Glutamatergic neuron (in vitro differentiated cells): Measurements from ENCODE around the gene CZIB. TPM values are rescaled to one million over a fixed set of nuclear protein-coding genes. Genes with fewer than 3 reads are reported as not detected.
"Not testable (repeated sequence)": the region's sequence is repeated elsewhere in the genome, so short reads cannot be mapped to it uniquely, and the experiment has no call there.

Experiments
- DNase-seq: peaks from one replicate; pipeline ENCODE4 v3.0.0; 2022
- H3K27ac Mint-ChIP-seq: one replicate; pipeline ENCODE4 v1.8.0; 2020; ENCODE audit warnings: mild to moderate bottlenecking, mixed read lengths, inconsistent platforms; ENCODE audit not compliant: unreplicated experiment
- H3K27me3 Mint-ChIP-seq: one replicate; pipeline ENCODE4 v1.8.0; 2020; ENCODE audit warnings: mild to moderate bottlenecking, moderate library complexity, mixed read lengths, inconsistent platforms; ENCODE audit not compliant: unreplicated experiment
- H3K36me3 Mint-ChIP-seq: one replicate; pipeline ENCODE4 v1.8.0; 2020; ENCODE audit warnings: mild to moderate bottlenecking, mixed read lengths, inconsistent platforms; ENCODE audit not compliant: unreplicated experiment
- H3K4me1 Mint-ChIP-seq: one replicate; pipeline ENCODE4 v1.8.0; 2020; ENCODE audit warnings: mild to moderate bottlenecking, low read depth, mixed read lengths, inconsistent platforms; ENCODE audit not compliant: unreplicated experiment
- H3K4me3 Mint-ChIP-seq: one replicate; pipeline ENCODE4 v1.8.0; 2020; ENCODE audit warnings: mild to moderate bottlenecking, mixed read lengths, inconsistent platforms; ENCODE audit not compliant: unreplicated experiment
- H3K9me3 Mint-ChIP-seq: one replicate; pipeline ENCODE4 v1.8.0; 2020; ENCODE audit warnings: mild to moderate bottlenecking, moderate library complexity, mixed read lengths, inconsistent platforms; ENCODE audit not compliant: unreplicated experiment
- CTCF ChIP-seq: fragments of 200-600 bp; sonication (generic); IDR thresholded peaks from one replicate; pipeline ENCODE4 v1.5.0; 2021; ENCODE audit not compliant: partially characterized antibody, unreplicated experiment
- total RNA-seq: library from RNA; stranded (reverse); fragmentation: NEBNext Ultra II Directional; extraction: Animal tissue kit (Norgen Biotek cat#: 25700); gene quantifications from one replicate; pipeline ENCODE4 v1.2.1, GENCODE V29; 2021; ENCODE audit not compliant: unreplicated experiment

CZIB gene
- total RNA-seq, 1 donor from 2014 or later: 48.5 TPM

DNA sequence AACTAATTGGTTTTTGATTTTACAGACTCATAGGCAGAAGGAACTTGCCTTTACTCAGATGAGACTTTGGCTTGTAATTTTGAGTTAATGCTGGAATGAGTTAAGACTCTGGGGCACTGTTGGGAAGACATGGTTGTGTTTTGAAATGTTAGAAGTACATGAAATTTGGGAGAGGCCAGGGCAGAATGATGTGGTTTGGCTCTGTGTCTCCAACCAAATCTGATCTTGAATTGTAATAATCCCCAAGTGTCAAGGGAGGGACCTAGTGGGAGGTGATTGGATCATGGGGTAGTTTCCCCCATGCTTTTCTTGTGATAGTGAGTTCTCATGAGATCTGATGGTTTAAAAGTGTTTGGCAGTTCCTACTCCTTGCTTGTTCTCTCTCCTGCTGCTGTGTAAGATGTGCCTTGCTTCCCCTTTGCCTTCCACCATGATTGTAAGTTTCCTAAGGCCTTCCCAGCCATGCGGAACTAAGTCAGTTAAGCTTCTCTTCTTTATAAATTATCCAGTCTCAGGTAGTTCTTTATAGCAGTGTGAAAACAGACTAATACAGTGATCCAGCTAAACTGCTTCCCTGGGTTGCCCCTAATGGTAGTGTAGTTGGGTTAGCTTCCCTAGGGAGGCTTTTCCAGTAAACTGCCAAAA is 13.6 kb downstream of the CZIB start:
- Mint-ChIP-seq H3K4me3 (no peak overlapping the region), H3K36me3 (peaks cover 44% of the 10 kb centered on the region), H3K27me3 (peaks cover 8% of the 10 kb centered on the region), H3K4me1 (no peaks in the 10 kb centered on the region), H3K9me3 (peaks cover 11% of the 10 kb centered on the region), H3K27ac (no peak overlapping the region)
- TF ChIP-seq CTCF: no peak
- DNase-seq: no peak

- not testable (repeated sequence) for H3K27ac Mint-ChIP-seq, H3K4me1 Mint-ChIP-seq, H3K4me3 Mint-ChIP-seq, H3K27me3 Mint-ChIP-seq, DNase-seq
- peaks cover 11% of the 10 kb centered on the region for H3K9me3 Mint-ChIP-seq
- H3K36me3 Mint-ChIP-seq: peaks cover 44% of the 10 kb centered on the region
Measured at GRCh38 chr1:53206083-53206685, 14.2 kb downstream of the CZIB start.

GRCh38 chr1:53205496-53205895 is 14.9 kb downstream of the CZIB start:
- peaks cover 44% of the 10 kb centered on the region for H3K36me3 Mint-ChIP-seq
- not testable (repeated sequence) for H3K27me3 Mint-ChIP-seq, H3K4me3 Mint-ChIP-seq, DNase-seq, H3K4me1 Mint-ChIP-seq, H3K27ac Mint-ChIP-seq
- H3K9me3 Mint-ChIP-seq: peaks cover 11% of the 10 kb centered on the region

DNA sequence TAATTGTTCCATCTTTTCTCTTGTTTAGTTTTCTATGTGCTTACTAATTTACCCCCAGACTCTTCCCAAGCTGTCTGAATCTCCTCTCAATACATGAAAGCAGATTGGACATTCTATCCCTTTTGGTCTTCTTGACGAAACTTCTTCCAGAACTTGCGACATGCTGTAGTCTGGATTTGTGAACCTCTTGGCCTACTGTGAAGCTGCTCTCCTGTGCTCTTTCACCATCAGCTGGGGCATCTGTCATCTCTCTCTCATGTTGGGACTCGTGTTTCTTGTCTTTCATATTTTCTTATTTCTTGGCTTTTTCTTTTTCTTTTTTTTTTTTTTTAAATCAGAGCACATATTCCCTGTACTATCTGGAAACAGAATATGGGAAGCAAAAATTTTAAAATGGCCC is 17.0 kb downstream of the CZIB start:
- DNase-seq: no peak
- Mint-ChIP-seq H3K9me3 (peaks cover 11% of the 10 kb centered on the region), H3K27ac (no peak overlapping the region), H3K36me3 (peaks cover 43% of the 10 kb centered on the region), H3K4me3 (no peak overlapping the region), H3K4me1 (no peaks in the 10 kb centered on the region), H3K27me3 (peaks cover 6% of the 10 kb centered on the region)
- TF ChIP-seq CTCF: no peak

- DNase-seq: no peak
- Mint-ChIP-seq H3K4me3 (peak overlapping the region; percentile 99), H3K27me3 (peaks cover 8% of the 10 kb centered on the region), H3K36me3 (peaks cover 2% of the 10 kb centered on the region), H3K9me3 (peaks cover 8% of the 10 kb centered on the region), H3K27ac (no peak overlapping the region), H3K4me1 (peaks cover 13% of the 10 kb centered on the region)
- TF ChIP-seq CTCF: no peak
Measured at GRCh38 chr1:53198241-53198651, 22.2 kb downstream of the CZIB start.

- DNase-seq: no peak
- Mint-ChIP-seq H3K27ac (peak overlapping the region; percentile 72), H3K27me3 (peaks cover 7% of the 10 kb centered on the region), H3K9me3 (peaks cover 8% of the 10 kb centered on the region), H3K4me1 (peaks cover 13% of the 10 kb centered on the region), H3K36me3 (no peaks in the 10 kb centered on the region), H3K4me3 (peak overlapping the region; percentile 99)
- no peak for TF ChIP-seq CTCF
Measured at GRCh38 chr1:53197291-53198200, 22.9 kb downstream of the CZIB start.
